Caki2 (cell line): Measurements from ENCODE around the gene NLRC3. TPM values are rescaled to one million over a fixed set of nuclear protein-coding genes. Genes with fewer than 3 reads are reported as not detected.
A peak's percentile ranks its signal among the peaks of the same experiment; 100 is the strongest.

Experiments
- DNase-seq: peaks from one replicate; pipeline ENCODE4 v3.0.0-alpha.2; 2015; ENCODE audit warnings: low read depth
- in situ Hi-C: cut with HindIII; loops from 2 replicates; pipeline ENCODE4 v1.10.0; 2016; ENCODE audit warnings: low sequenced_read_pairs, low pct_unique_long_range_greater_than_20kb, mixed read lengths
- total RNA-seq: library from RNA; depleted of rRNA; stranded (reverse); fragments of >200 nt; shearing (Covaris generic); gene quantifications from 2 replicates; pipeline ENCODE4 v1.2.3, GENCODE V29; 2014; ENCODE audit warnings: low replicate concordance

NLRC3 gene
- total RNA-seq, 1 experiment from 2014 or later: not detected

DNA sequence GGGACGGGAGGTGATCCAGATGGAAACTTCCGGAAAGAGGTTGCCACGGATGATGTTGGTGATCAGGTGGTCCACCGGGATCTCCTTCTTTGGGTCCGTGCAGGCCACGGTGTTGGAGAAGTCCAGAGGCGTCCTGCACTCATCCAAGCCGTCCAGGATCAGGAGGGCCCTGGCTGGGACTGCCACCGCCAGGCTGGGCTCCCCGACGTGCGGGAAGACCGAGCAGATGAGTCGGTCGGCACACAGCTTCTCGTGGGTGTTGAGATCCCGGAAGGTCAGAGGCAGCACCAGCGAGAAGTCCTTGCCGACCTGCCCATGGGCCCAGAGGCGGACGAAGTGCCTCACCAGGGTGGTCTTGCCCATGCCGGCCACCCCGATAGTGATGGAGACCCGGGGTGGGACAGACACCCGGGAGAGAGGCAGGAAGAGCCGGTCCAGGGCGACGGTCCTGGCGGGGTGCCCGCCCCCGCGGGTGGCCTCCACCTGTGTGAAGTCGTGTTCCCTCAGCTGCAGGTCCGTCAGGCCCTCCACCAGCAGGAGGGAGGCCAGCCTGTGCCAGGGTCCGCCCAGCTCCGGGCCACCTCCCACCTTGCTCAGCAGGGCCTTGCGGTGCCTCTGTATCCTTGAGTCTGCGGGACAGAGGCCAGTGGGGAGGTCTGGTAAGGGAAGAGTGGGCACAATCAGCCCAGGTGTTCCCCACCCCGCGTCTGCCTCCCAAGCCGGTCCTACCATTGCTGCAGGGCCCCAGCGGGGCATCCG lies 12.9 kb downstream of the NLRC3 start:
- in situ Hi-C loops: no loop called here
- no peak for DNase-seq

DNA sequence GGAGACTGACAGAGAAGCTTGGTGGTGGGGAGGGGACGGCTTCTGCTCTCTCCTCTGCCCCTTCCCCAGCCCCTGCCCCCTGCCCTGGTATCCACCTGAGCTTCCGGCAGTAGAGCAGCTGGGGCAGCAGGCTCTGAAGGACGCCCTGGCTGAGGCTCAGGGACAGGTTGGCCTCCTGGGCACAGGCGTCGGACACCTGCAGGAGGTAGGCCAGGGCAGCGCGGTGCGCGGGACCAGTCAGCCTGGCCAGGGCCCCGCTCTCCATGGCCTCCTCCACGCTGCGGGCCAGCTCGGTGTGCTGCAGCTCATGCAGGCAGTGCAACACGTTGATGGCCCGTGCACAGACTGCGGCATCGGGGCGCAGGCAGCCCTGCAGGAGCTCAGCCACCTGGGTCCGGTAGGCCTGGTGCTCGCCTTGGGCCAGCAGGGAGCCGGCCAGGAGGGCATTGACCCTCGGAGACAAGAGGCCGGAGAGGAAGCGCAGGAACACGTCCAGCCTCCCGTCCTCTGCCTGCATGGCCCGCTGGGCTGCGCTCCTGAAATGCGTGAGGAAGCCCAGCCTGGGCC lies 14.2 kb downstream of the NLRC3 start:
- no peak for DNase-seq
- in situ Hi-C loops: no loop called here

DNA sequence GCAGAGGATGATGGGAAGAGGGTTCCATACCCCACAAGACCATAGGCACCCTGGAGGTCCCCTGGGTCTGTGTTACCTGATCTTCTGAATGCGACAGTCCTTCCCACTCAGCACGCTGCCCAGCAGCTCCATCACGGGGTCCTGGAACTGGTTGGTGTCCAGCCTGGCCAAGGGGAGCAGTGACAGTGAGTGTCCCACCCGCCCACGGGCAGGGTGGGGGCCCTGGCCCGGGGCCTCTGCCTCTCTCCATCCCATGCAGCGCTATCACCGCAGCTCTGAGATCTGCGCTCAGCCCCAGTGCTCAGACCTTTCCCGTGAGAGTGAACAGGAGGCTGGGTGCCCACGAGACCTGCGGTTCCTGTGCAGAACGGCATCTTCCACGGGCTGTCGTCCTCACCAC lies 15.6 kb downstream of the NLRC3 start:
- in situ Hi-C loops: no loop called here

DNA sequence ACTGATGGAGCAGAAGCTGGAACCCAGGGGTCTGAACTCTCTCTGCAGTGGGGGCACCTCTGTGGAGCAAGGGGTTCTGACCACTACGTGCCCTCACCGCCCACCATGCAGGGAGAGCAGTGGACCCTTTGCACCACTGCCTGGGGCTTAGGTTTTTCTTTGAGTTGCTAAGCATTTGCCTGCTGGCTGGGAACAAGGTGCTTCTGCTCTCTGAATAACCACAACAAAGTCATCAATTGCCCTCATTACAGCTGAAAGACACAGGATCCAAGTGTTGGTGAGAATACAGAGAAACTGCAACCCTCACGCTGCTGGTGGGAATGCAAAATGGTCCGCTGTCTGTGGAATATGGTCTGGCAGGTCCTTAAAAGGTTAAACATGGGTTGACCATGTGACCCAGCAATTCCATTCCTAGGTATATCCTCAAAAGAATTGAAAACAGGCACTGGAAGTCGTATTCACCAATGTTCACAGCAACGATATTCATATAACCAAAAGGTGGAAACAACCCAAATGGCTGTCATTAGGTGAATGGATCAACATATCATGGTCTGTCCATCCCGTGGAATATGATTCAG lies 22.8 kb downstream of the NLRC3 start:
- DNase-seq: no peak
- in situ Hi-C loops: no loop called here

More for the DNA sequence above, 15.6 kb downstream of the NLRC3 start:
- no peak for DNase-seq

DNA sequence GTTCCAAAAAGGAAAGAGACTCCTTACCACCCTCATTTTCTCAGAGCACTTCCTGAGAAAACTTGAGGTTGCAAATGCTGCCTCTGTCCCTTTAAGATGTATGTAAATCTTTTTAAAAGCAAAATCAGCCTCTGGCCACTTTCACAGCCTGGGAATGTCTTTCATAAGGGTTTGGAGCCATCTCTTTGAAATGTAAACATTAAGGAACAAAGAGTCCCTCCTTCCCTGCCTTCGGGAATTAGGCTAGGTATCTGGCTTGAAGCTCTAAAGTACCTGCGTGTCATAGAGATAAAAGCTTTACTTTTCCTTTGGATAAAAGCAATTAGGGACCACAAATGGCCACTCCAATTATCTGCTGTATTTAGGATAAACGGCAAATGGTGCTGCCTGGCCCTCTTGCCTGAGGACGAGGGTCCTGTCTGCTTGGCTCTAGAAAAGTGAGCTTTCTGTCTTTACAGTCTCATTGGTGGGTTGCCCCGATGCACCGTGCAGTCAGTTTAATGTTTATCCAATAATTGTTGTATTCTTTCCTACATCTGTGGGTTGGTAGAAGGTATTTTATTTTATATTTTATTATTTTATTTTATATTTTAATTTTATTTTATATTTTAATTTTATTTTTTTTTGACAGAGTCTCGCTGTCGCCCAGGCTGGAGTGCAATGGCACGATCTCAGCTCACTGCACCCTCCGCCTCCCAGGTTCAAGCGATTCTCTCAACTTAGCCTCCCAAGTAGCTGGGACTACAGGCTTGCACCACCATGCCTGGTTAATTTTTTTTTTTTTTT lies 23.9 kb downstream of the NLRC3 start:
- no peak for DNase-seq
- in situ Hi-C loops: no loop called here

DNA sequence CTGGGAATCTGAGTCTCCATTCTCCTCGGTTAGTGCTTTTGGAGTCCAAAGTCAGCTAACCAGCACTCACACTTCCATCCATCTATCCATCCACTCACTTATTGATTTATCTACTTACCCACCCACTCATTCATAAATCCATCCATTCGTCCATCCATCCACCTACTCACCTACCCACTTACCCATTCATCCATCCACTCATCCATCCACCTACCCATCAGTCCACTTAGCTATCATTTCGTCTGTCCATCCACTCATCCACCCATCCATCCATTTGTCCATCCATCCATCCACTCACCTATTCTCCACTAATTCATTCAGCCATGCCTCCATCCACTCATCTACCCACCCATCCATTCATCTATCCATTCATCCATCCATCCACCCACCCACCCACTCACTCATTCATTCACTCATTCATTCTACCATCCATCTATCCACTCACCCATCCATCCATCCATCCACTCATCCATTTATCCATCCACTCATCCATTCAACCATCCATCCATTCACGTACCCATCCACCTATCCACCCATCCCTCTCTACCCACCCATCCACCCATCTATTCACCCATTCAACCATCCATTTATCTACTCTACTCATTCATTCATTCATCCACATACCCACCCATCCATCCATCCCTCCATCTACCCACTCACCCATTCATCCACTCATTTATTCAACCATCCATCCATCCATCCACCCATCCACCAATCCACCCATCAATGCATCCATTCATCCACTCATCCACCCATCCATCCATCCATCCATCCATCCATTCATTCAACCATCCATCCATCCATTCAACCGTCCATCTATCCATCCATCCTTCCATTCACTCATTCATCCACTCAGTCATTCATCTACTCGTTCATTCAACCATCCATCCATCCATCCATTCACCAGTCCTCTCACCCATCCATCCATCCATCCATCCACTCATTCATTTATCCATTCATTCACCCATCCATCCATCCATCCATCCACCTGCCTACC lies 26.1 kb downstream of the NLRC3 start:
- in situ Hi-C loops: no loop called here
- no peak for DNase-seq

DNA sequence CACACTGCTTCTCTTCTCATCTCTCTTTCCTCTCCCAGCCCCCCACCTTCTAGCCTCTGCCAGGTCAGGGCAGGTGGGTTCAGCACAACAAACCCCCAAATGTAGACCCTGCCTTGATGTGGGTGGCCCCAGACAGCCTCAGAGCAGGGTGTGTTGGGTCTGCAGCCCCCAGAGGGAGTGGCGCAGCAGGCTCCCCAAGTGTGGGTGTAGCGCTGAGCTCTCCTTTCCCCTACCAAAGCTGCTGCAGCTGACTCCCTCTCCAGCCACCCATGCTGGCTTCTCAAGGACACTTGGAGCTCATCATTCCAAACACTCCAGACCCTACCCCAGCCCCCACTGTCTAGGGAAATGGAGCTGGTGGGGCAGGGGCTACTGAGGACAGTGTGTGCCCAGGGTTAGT lies 27.3 kb downstream of the NLRC3 start:
- no peak for DNase-seq
- in situ Hi-C loops: no loop called here

DNA sequence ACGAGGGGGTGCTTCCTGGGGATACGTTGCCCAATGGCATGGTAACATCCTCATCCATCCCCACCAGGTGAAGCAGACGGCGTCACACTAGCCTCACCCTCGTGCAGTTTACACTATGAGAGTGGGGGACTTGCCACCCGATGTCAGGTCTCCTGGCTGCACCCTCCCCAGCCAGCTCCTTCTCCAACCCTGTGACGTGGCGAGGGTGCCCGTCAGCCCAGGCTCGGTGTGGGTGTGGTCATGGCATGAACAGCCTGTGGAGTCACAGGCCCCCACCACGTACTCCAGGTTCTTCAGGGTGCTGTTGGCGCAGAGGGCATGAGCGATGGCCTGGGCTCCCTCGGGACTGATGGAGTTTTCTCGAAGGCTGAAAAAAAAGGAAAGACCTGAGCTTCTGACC lies 28.3 kb downstream of the NLRC3 start:
- in situ Hi-C loops: no loop called here
- no peak for DNase-seq

DNA sequence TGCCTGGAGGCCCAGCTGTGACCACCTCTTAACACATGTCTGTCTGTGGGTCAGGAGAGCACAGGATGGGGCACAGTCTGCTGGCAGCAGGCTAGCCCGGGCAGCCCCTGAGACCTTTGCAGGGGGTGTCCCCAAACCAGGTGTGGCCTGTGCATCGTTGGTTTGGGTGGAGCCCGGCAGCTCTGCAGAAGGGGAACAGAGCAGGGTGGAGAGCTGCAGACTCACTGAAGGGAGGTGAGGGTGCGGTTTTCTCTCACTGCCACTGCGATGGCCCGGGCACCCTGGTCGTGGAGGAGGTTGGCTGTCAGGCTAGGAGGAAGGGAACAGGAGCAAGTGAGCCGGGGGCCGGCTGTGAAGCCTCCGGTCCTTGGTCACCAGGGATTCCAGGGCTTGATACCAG lies 28.8 kb downstream of the NLRC3 start:
- no peak for DNase-seq
- in situ Hi-C loops: no loop called here

DNA sequence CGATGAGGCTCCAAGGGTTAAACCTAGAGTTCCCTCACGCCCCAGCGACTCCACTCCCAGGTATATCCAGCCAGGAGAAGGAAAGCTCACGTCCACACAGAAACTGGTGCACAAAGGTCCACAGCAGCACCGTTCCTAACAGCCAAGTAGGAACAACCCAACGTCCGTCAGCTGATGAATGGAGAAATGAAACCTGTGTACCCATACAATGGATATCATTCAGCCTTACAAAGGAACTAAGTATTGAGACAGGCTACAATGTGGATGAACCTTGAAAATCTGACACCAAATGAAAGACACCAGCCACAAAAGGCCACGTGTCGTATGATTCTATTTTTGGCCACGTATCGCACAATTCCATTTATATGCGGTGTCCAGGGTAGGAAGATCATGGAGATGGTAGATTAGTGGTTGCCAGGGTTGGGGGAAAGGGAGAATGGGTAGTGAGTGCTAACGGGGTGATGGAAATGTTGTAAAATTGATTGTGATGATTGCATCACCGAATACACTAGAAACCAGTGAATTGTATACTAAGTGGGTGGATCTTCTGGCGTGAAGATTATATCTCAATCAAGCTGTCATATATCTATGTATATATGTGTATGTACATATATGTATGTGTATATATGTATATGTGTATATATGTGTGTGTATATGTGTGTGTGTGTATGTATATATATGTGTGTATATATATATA lies 30.1 kb downstream of the NLRC3 start:
- in situ Hi-C loops: no loop called here
- no peak for DNase-seq

DNA sequence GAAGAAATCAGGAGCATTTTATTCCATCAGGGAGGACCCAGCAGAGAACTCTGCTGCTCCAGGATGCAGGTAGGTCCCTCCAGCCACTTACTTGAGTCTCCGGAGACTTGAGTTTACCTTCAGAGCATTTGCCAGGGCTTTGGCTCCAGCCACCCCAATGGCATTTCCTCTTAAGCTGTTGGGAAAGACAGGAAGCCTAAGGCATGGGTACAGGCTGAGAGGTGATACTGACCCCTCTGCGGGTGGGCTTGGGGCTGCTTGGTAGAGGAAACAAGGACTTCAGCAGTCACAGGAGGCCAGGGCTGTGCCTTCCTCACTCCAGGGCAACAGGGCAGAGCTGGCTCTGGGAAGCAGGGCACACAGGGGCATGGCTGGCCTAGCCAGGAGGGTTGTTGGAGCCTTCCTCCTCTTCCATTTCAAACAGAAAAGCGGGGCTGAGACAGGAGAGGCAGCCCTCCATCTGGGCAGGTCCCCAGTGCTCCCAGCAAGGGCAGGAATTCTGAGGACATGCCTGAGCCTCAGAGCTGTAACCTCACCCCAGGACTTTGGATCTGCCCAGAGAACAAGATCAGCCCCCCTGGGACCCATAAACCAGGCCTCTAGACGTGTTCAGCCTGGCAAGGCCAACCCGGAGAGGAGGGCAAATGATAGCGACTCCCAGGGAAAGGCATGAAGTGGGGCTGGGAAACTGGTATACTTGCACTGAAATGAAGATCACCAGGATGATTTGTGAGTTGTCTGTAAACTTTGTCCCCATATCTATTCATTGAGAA lies 34.4 kb downstream of the NLRC3 start:
- DNase-seq: peak; percentile 10
- in situ Hi-C loops: no loop called here

DNA sequence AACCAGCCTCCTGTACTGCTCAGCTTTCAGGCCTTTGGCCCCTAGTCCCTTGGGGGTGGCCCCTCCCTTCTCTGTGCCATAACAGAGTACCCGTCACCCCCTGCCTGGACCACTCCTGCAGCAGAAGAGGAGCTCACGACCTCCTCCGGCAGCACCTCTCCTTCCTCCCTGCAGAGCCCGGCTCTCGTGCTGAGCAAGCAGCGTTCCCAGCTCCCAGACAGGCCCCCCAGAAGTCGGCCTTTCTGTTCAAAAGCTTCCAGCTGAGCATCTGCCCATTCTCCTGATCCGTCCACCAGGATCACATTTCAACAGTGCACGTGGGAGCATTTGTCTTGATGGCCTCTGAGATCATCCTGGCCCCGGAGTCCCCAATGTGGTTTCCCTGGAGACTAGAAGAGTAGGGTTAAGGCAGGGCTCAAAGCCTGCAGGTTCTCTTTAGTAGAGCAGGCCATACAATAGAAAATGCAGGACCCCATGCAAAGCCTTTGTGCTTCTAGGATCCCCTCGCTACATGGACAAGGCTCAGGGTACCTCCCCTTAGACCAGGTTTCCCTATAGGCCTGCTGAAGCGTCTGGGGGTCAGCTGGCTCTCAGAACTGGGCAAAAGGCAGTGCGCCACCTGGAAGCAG lies 35.6 kb downstream of the NLRC3 start:
- in situ Hi-C loops: no loop called here
- DNase-seq: no peak

DNA sequence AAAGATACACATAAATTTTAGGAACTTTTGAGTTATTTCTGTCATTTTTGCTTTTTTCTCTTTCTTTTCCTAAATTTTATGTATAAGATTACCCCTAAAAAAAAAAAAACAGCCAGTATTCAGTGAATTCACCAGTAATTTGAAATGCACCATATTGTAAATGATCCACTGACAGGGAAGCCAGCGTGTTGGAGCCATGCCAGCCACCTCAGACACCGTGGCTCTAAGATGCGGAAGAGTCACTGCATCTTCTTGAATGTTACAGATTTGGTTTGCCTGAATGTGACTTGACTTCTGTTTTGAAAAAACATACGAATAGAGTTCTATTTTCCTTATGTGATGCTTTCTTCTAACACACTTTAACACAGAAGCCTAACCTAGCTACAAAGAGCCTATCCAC lies 39.0 kb downstream of the NLRC3 start:
- in situ Hi-C loops: no loop called here
- DNase-seq: no peak

DNA sequence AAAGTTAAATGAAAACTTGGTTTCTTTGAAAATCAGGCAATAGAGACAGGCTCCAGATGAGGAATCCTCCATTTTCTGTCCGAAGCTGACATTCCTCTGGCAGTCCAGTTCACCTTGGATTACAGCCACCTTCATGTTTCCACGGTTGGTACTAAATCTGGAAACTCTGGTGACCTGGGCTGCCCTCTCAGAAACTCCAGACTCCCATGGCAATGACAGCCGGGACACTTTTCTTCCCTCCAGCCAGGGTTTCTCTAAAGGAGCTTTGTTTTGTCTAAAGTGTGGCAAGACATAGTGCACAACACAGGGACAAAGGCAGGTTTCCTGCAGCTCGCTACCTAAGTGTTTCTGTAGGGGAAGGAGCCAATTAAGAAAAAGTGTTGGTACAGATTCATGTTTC lies 40.4 kb downstream of the NLRC3 start:
- in situ Hi-C loops: no loop called here
- no peak for DNase-seq

DNA sequence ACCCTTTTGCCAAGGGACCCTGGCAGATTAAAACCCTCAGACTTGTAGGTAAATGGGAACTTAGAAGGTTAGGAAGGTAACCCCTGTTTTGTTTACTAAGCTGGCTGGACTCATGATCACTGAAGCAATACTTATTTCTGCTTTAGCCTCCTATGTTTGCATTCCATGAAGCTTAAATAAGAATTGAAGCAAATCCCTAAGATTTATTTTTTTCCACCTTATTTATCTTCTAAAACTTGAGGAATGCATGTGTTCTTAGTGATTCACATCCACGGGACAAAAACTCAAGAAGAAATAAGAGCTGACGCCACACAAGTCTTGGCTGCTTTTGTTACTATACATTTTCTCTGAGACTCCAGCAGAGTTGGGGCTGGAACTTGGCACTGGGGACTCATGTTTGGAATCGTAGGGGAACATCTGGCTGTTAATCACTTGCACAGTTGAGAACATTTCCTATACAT lies 40.9 kb downstream of the NLRC3 start:
- in situ Hi-C loops: no loop called here
- no peak for DNase-seq

DNA sequence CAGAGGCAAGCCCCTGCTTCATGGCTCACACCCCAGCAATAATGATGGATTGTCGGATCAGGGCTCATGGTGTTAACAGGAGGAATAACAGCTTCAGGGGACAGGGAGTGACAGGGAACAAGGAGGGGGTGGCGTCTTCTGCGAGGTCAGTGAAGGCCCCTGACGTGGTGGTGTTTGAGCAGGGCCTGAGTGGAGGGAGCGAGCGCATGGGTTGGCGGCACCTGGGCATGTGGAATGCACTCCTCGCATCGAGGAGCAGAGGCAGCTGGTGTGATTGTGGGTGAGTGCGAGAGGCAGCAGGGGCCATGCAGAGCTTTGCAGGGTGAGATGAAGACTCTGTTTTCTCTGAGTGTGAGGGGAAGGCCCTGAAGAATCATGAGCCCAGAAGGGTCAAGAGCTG lies 43.1 kb downstream of the NLRC3 start:
- in situ Hi-C loops: no loop called here
- DNase-seq: no peak
